Transverse colon (tissue), 4 donors: ENCODE results near the gene VGLL4.

Experiments used
- CTCF ChIP-seq, 5 experiments: fragments of 200-600 bp in 3 of 5; fragments of 450-650 bp in 2 of 5; sonication (generic) in 3 of 5; IDR thresholded peaks; 1 replicate in 2 of 5; 2 replicates in 3 of 5; pipeline ENCODE4 v1.5.1; 2016 to 2017; ENCODE audit warnings: antibody characterized with exemption in 5 of 5, inconsistent platforms in 3 of 5, mild to moderate bottlenecking in 2 of 5, moderate library complexity in 1 of 5
- EP300 ChIP-seq: sonication (generic); formaldehyde crosslinking; IDR thresholded peaks from one replicate; pipeline ENCODE4 v1.6.1; 2017; ENCODE audit warnings: antibody characterized with exemption, low read depth
- POLR2A ChIP-seq: fragments of 450-650 bp; IDR thresholded peaks from one replicate; pipeline ENCODE4 v1.6.1; 2016; ENCODE audit warnings: antibody characterized with exemption, mild to moderate bottlenecking, moderate library complexity
- POLR2AphosphoS5 ChIP-seq, 3 donors: sonication (generic); formaldehyde crosslinking; IDR thresholded peaks; one replicate each; pipeline ENCODE4 v1.6.1; 2016; ENCODE audit warnings: antibody characterized with exemption in 3 of 3

GRCh38 chr3:11582191-11582968 is 61.3 kb downstream of the VGLL4 start:
- TF ChIP-seq CTCF (IDR thresholded peaks at IDR 0.05) (no peak), POLR2A (no peak), POLR2AphosphoS5 (IDR thresholded peaks at IDR 0.05) (no peak), EP300 (no peak)
